Suprapubic skin (tissue), 3 donors: Measurements from ENCODE around the gene WWOX.

ENCODE experiments used
- POLR2AphosphoS5 ChIP-seq, 3 donors: sonication (generic); formaldehyde crosslinking; IDR thresholded peaks; one replicate each; pipeline ENCODE4 v1.6.1; 2017; ENCODE audit warnings: antibody characterized with exemption in 3 of 3
- TF ChIP-seq, protein P1 (sequence below), 2 donors: fragments of 200-600 bp in 1 of 2; fragments of 450-650 bp in 1 of 2; sonication (generic) in 1 of 2; IDR thresholded peaks; one replicate each; pipeline ENCODE4 v1.5.1; 2016 to 2019; ENCODE audit warnings: antibody characterized with exemption in 2 of 2, mild to moderate bottlenecking in 1 of 2, moderate library complexity in 1 of 2

GRCh38 chr16:78696797-78697196 is 597.3 kb downstream of the WWOX start:
- TF ChIP-seq, protein P1, sequence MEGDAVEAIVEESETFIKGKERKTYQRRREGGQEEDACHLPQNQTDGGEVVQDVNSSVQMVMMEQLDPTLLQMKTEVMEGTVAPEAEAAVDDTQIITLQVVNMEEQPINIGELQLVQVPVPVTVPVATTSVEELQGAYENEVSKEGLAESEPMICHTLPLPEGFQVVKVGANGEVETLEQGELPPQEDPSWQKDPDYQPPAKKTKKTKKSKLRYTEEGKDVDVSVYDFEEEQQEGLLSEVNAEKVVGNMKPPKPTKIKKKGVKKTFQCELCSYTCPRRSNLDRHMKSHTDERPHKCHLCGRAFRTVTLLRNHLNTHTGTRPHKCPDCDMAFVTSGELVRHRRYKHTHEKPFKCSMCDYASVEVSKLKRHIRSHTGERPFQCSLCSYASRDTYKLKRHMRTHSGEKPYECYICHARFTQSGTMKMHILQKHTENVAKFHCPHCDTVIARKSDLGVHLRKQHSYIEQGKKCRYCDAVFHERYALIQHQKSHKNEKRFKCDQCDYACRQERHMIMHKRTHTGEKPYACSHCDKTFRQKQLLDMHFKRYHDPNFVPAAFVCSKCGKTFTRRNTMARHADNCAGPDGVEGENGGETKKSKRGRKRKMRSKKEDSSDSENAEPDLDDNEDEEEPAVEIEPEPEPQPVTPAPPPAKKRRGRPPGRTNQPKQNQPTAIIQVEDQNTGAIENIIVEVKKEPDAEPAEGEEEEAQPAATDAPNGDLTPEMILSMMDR (IDR thresholded peaks at IDR 0.05), result no peak
- TF ChIP-seq POLR2AphosphoS5 (IDR thresholded peaks at IDR 0.05), result no peak
